M059J (cell line): ENCODE data around the gene KRT85. TPM values are rescaled to one million over a fixed set of nuclear protein-coding genes. Genes with fewer than 3 reads are reported as not detected.

Source experiments
- DNase-seq: peaks from one replicate; pipeline ENCODE4 v3.0.0-alpha.2; 2012; ENCODE audit warnings: low read depth
- total RNA-seq: library from RNA; depleted of rRNA; stranded (reverse); fragments of >200 nt; shearing (Covaris generic); gene quantifications from 2 replicates; pipeline ENCODE4 v1.2.3, GENCODE V29; 2014

The KRT85 gene
- total RNA-seq, 1 experiment from 2014 or later = not detected

GRCh38 chr12:52327052-52327829 lies 40.0 kb downstream of the KRT85 start:
- DNase-seq = peak; percentile 93

GRCh38 chr12:52324153-52324444 lies 43.2 kb downstream of the KRT85 start:
- no peak for DNase-seq

- DNase-seq = no peak
These were observed 43.7 kb downstream of the KRT85 start for GRCh38 chr12:52323416-52324152.

GRCh38 chr12:52323001-52323400 lies 44.3 kb downstream of the KRT85 start:
- no peak for DNase-seq

- no peak for DNase-seq
These were observed 45.2 kb downstream of the KRT85 start for GRCh38 chr12:52322069-52322468.

GRCh38 chr12:52321418-52321817 lies 45.9 kb downstream of the KRT85 start:
- DNase-seq = no peak

GRCh38 chr12:52320784-52321400 lies 46.4 kb downstream of the KRT85 start, which contains the start of gene KRT83:
Gene KRT83, minus strand, starts transcription at chr12:52321398. Its CDS starts 63 bp downstream, at chr12:52321335.
- no peak for DNase-seq

- peak; percentile 33 for DNase-seq
These were observed 48.2 kb downstream of the KRT85 start for GRCh38 chr12:52319097-52319496.

GRCh38 chr12:52318241-52318990 lies 48.9 kb downstream of the KRT85 start:
- no peak for DNase-seq

GRCh38 chr12:52317468-52318052 lies 49.7 kb downstream of the KRT85 start:
- DNase-seq = no peak

- no peak for DNase-seq
These were observed 50.6 kb downstream of the KRT85 start for GRCh38 chr12:52316701-52317100.

GRCh38 chr12:52316290-52316689 lies 51.0 kb downstream of the KRT85 start:
- no peak for DNase-seq

- peak; percentile 13 for DNase-seq
These were observed 51.6 kb downstream of the KRT85 start for GRCh38 chr12:52315721-52316120.

GRCh38 chr12:52314511-52314910 lies 52.8 kb downstream of the KRT85 start:
- DNase-seq = no peak

GRCh38 chr12:52313926-52314325 lies 53.4 kb downstream of the KRT85 start:
- no peak for DNase-seq

- DNase-seq = no peak
These were observed 53.8 kb downstream of the KRT85 start for GRCh38 chr12:52313461-52313860.

GRCh38 chr12:52312086-52312485 lies 55.2 kb downstream of the KRT85 start:
- DNase-seq = no peak

GRCh38 chr12:52311285-52311648 lies 56.0 kb downstream of the KRT85 start:
- DNase-seq = no peak

GRCh38 chr12:52310622-52311284 lies 56.5 kb downstream of the KRT85 start:
- peak; percentile 59 for DNase-seq
